ENCODE data around the gene APPL2. TPM values are rescaled to one million over a fixed set of nuclear protein-coding genes. Genes with fewer than 3 reads are reported as not detected.

APPL2 gene
- total RNA-seq, 1 experiment from 2014 or later, result 26.7 TPM

- DNase-seq (ENCODE audit: low spot score), result no peak
- no peak overlapping the region for H3K27ac ChIP-seq (ENCODE audit: low read depth, low read length, poor library complexity, severe bottlenecking)
- CTCF ChIA-PET, result no interaction called here
- POLR2A ChIA-PET (ENCODE audit: low non-redundant PET), result no interaction called here
- H3K9me3 ChIP-seq (ENCODE audit: low read depth, low read length, poor library complexity, severe bottlenecking), result no peaks in the 10 kb centered on the region
- no peaks in the 10 kb centered on the region for H3K27me3 ChIP-seq (replicated peaks; ENCODE audit: insufficient read depth, low read depth, low read length, poor library complexity)
- H3K4me1 ChIP-seq (ENCODE audit: insufficient read depth, low read length, poor library complexity, severe bottlenecking), result no peaks in the 10 kb centered on the region
- no TSS peak for BruUV-seq (replicated peaks)
- no peak overlapping the region for H3K4me3 ChIP-seq (ENCODE audit: low read depth, low read length, poor library complexity, severe bottlenecking)
- TF ChIP-seq CTCF (conservative IDR thresholded peaks at IDR 0.05; ENCODE audit: low read depth, low read length), result no peak
- no peak for TF ChIP-seq EZH2 (IDR thresholded peaks at IDR 0.05; ENCODE audit: borderline replicate concordance, low read depth, low read length, poor library complexity, severe bottlenecking)
- H3K36me3 ChIP-seq (ENCODE audit: insufficient read depth, low read length, poor library complexity, severe bottlenecking), result peaks cover 40% of the 10 kb centered on the region
- intact Hi-C loops (cut with micrococcal nuclease; ENCODE audit: unreplicated experiment), result no loop called here
These were observed 78.4 kb downstream of the APPL2 start for GRCh38 chr12:105157606-105158005.

GRCh38 chr12:105156260-105156659, 79.7 kb downstream of the APPL2 start:
- Histone ChIP-seq H3K4me1 (ENCODE audit: insufficient read depth, low read length, poor library complexity, severe bottlenecking) (no peaks in the 10 kb centered on the region), H3K27ac (ENCODE audit: low read depth, low read length, poor library complexity, severe bottlenecking) (no peak overlapping the region), H3K4me3 (ENCODE audit: low read depth, low read length, poor library complexity, severe bottlenecking) (no peak overlapping the region), H3K9me3 (ENCODE audit: low read depth, low read length, poor library complexity, severe bottlenecking) (no peaks in the 10 kb centered on the region), H3K27me3 (replicated peaks; ENCODE audit: insufficient read depth, low read depth, low read length, poor library complexity) (no peaks in the 10 kb centered on the region), H3K36me3 (ENCODE audit: insufficient read depth, low read length, poor library complexity, severe bottlenecking) (peaks cover 42% of the 10 kb centered on the region)
- intact Hi-C loops (cut with micrococcal nuclease; ENCODE audit: unreplicated experiment), result no loop called here
- no peak for DNase-seq (ENCODE audit: low spot score)
- CTCF ChIA-PET, result no interaction called here
- no TSS peak for BruUV-seq (replicated peaks)
- POLR2A ChIA-PET (ENCODE audit: low non-redundant PET), result no interaction called here
- TF ChIP-seq CTCF (conservative IDR thresholded peaks at IDR 0.05; ENCODE audit: low read depth, low read length) (no peak), EZH2 (IDR thresholded peaks at IDR 0.05; ENCODE audit: borderline replicate concordance, low read depth, low read length, poor library complexity, severe bottlenecking) (no peak)

- DNase-seq (ENCODE audit: low spot score), result no peak
- TF ChIP-seq EZH2 (IDR thresholded peaks at IDR 0.05; ENCODE audit: borderline replicate concordance, low read depth, low read length, poor library complexity, severe bottlenecking) (no peak), CTCF (conservative IDR thresholded peaks at IDR 0.05; ENCODE audit: low read depth, low read length) (no peak)
- no peaks in the 10 kb centered on the region for H3K4me1 ChIP-seq (ENCODE audit: insufficient read depth, low read length, poor library complexity, severe bottlenecking)
- intact Hi-C loops (cut with micrococcal nuclease; ENCODE audit: unreplicated experiment), result no loop called here
- POLR2A ChIA-PET (ENCODE audit: low non-redundant PET), result no interaction called here
- no peaks in the 10 kb centered on the region for H3K9me3 ChIP-seq (ENCODE audit: low read depth, low read length, poor library complexity, severe bottlenecking)
- CTCF ChIA-PET, result no interaction called here
- no TSS peak for BruUV-seq (replicated peaks)
- H3K36me3 ChIP-seq (ENCODE audit: insufficient read depth, low read length, poor library complexity, severe bottlenecking), result peaks cover 45% of the 10 kb centered on the region
- no peak overlapping the region for H3K27ac ChIP-seq (ENCODE audit: low read depth, low read length, poor library complexity, severe bottlenecking)
- no peaks in the 10 kb centered on the region for H3K27me3 ChIP-seq (replicated peaks; ENCODE audit: insufficient read depth, low read depth, low read length, poor library complexity)
- H3K4me3 ChIP-seq (ENCODE audit: low read depth, low read length, poor library complexity, severe bottlenecking), result no peak overlapping the region
These were observed 93.7 kb downstream of the APPL2 start for GRCh38 chr12:105142259-105142658.

Measured in A673 (cell line).